ENCODE data around the gene TUBA4A. TPM values are rescaled to one million over a fixed set of nuclear protein-coding genes. Genes with fewer than 3 reads are reported as not detected.

TUBA4A gene
- total and polyA plus RNA-seq, 9 of the 15 experiments (the other 6 are each of a cell fraction or from before 2014, with no cell fraction given), result 25.1 to 174 (median 42.4) TPM

DNA sequence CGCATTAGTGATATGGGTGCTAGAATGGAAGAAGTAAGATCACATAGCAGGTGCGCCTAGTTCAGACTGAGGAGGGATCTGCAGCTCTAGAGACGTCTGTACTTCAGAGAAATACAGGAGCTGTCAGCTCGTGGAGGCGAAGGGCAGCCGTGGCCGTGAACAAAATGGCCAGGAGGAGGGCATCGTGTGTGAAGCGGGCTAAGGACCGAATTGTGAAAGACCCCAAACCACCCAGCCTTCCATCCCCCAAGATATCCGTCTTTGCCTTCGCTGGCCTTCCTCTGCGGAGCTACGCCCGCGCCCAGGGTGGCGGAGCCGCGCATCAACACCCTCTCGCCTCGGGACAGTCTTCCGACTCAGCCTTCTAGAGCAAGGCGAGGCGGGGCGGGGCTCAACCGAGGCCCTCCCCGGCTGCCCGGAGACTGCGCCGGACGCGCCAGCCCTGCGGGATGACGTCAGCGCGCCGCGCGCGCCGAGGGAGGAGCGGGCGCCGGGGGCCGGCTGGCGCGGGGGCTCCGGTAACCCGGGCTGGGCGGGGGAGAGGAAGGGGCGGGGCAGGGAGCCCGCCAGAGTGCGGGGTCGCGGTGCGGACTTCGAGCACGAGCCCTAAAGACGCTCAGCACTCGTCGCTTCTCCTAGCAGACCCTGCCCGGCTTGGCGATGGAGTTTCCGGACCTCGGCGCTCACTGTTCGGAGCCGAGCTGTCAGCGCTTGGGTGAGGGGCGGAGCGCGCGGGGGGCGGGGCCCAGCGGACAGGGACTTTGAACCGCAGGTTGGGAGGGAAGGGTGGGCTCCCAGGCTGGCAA is 47.2 kb downstream of the TUBA4A start, which contains the start of gene ZFAND2B (continued):
- TF ChIP-seq JUN (IDR thresholded peaks at IDR 0.05; ENCODE audit: borderline replicate concordance, low read depth, low read length) (peak; percentile 50; the same call in 1 of the 2 replicates), JUN (CRISPR knock-in tag; IDR thresholded peaks at IDR 0.05; ENCODE audit: borderline replicate concordance) (no peak), CBX1 (IDR thresholded peaks at IDR 0.05; ENCODE audit: low read depth) (no peak), CREM (IDR thresholded peaks at IDR 0.05; ENCODE audit: low read depth) (peak; percentile 89), GATAD2B (IDR thresholded peaks at IDR 0.05; ENCODE audit: borderline replicate concordance) (0 out of 2 replicates have a peak, but pooled peaks have one; percentile 50), ZKSCAN8 (CRISPR knock-in tag; IDR thresholded peaks at IDR 0.05) (no peak), HMGN3 (IDR thresholded peaks at IDR 0.05; ENCODE audit: borderline replicate concordance, extremely low read depth, insufficient read length, low read depth, low read length) (peak; percentile 62), DPF2 (IDR thresholded peaks at IDR 0.05) (0 out of 2 replicates have a peak, but pooled peaks have one; percentile 28)
- TF ChIP-seq, protein P1, sequence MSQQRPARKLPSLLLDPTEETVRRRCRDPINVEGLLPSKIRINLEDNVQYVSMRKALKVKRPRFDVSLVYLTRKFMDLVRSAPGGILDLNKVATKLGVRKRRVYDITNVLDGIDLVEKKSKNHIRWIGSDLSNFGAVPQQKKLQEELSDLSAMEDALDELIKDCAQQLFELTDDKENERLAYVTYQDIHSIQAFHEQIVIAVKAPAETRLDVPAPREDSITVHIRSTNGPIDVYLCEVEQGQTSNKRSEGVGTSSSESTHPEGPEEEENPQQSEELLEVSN (IDR thresholded peaks at IDR 0.05; ENCODE audit: borderline replicate concordance in 1 of 2, extremely low read depth in 1 of 2, insufficient read depth in 1 of 2, insufficient read length in 1 of 2, low read depth in 1 of 2, low read length in 1 of 2, poor library complexity in 1 of 2, severe bottlenecking in 1 of 2), result peak in 1 of 2 experiments; percentile 32
- TF ChIP-seq, protein P2, sequence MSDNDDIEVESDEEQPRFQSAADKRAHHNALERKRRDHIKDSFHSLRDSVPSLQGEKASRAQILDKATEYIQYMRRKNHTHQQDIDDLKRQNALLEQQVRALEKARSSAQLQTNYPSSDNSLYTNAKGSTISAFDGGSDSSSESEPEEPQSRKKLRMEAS (CRISPR knock-in tag; IDR thresholded peaks at IDR 0.05), result 0 out of 2 replicates have a peak, but pooled peaks have one; percentile 46
- TF ChIP-seq, protein P3, sequence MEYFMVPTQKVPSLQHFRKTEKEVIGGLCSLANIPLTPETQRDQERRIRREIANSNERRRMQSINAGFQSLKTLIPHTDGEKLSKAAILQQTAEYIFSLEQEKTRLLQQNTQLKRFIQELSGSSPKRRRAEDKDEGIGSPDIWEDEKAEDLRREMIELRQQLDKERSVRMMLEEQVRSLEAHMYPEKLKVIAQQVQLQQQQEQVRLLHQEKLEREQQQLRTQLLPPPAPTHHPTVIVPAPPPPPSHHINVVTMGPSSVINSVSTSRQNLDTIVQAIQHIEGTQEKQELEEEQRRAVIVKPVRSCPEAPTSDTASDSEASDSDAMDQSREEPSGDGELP (CRISPR knock-in tag; IDR thresholded peaks at IDR 0.05; ENCODE audit: borderline replicate concordance), result peak; percentile 36; the same call in 1 of the 2 replicates
- TF ChIP-seq, protein P4, sequence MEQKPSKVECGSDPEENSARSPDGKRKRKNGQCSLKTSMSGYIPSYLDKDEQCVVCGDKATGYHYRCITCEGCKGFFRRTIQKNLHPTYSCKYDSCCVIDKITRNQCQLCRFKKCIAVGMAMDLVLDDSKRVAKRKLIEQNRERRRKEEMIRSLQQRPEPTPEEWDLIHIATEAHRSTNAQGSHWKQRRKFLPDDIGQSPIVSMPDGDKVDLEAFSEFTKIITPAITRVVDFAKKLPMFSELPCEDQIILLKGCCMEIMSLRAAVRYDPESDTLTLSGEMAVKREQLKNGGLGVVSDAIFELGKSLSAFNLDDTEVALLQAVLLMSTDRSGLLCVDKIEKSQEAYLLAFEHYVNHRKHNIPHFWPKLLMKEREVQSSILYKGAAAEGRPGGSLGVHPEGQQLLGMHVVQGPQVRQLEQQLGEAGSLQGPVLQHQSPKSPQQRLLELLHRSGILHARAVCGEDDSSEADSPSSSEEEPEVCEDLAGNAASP (IDR thresholded peaks at IDR 0.05), result no peak
